RCC 7860 (cell line): ENCODE measurements around the gene GGTLC1.

Experiments
- DNase-seq: peaks from one replicate; pipeline ENCODE4 v3.0.0-alpha.2; 2015; ENCODE audit warnings: low spot score
- FAIRE-seq: peaks from 2 replicates; lab custom pipeline; 2012; peaks lifted over from hg19 to GRCh38; lab: Jason Lieb, UNC

Gene GGTLC1

GRCh38 chr20:23966927-23967615 is 21.5 kb downstream of the GGTLC1 start:
- DNase-seq, result no peak
- no peak for FAIRE-seq

GRCh38 chr20:23966298-23966697 is 22.3 kb downstream of the GGTLC1 start:
- no peak for FAIRE-seq
- DNase-seq, result no peak

GRCh38 chr20:23963941-23964340 is 24.6 kb downstream of the GGTLC1 start:
- DNase-seq (no peak), FAIRE-seq (no peak)

GRCh38 chr20:23962272-23962671 is 26.3 kb downstream of the GGTLC1 start:
- no peak for FAIRE-seq

GRCh38 chr20:23959054-23959453 is 29.5 kb downstream of the GGTLC1 start:
- no peak for FAIRE-seq
- no peak for DNase-seq

More at GRCh38 chr20:23962272-23962671, 26.3 kb downstream of the GGTLC1 start:
- DNase-seq, result no peak

GRCh38 chr20:23955896-23956295 is 32.7 kb downstream of the GGTLC1 start:
- FAIRE-seq (no peak), DNase-seq (no peak)

GRCh38 chr20:23954008-23954745 is 34.4 kb downstream of the GGTLC1 start:
- DNase-seq (no peak), FAIRE-seq (no peak)

GRCh38 chr20:23946206-23946605 is 42.4 kb downstream of the GGTLC1 start:
- DNase-seq (no peak), FAIRE-seq (no peak)

GRCh38 chr20:23943304-23943703 is 45.3 kb downstream of the GGTLC1 start:
- FAIRE-seq, result no peak
- DNase-seq, result no peak

GRCh38 chr20:23939641-23940040 is 48.9 kb downstream of the GGTLC1 start:
- no peak for FAIRE-seq

GRCh38 chr20:23939063-23939462 is 49.5 kb downstream of the GGTLC1 start:
- FAIRE-seq, result no peak
- DNase-seq, result no peak

More at GRCh38 chr20:23939641-23940040, 48.9 kb downstream of the GGTLC1 start:
- DNase-seq, result no peak

GRCh38 chr20:23938118-23938438 is 50.5 kb downstream of the GGTLC1 start:
- DNase-seq, result no peak
- FAIRE-seq, result no peak

- DNase-seq (no peak), FAIRE-seq (no peak)
Observed at GRCh38 chr20:23937303-23938117, 51.1 kb downstream of the GGTLC1 start.
